ENCODE results near the gene FIBP.

DNA sequence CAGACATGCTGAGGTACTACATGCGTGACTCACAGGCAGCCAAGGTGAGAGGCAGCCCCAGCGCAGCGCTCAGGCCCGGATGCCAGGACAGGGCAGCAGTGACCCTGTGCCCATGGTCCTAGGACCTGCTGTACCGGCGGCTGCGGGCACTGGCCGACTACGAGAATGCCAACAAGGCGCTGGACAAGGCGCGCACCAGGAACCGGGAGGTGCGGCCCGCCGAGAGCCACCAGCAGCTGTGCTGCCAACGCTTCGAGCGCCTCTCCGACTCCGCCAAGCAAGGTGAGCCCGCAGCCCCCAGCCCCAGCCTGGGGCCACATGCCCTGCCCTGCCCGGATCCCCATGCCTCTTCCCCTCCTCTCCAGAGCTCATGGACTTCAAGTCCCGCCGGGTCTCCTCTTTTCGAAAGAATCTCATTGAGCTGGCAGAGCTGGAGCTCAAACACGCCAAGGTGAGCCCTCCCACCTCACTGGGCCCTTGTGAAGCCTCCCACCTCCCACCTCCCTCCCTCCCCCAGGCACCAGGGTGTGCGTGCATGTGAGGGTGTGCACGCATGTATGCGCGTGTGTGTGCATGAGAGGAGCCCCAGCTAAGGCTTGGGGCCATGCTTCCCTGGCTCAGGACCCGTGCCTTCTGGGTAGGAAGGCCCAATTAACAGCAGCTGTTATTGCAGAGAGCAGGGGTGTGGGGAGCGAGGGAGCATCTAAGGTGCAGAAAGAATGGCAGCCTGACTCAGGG, 35.6 kb downstream of the FIBP start:
- TF ChIP-seq POLR2AphosphoS5 (IDR thresholded peaks at IDR 0.05) (no peak), POLR2A (IDR thresholded peaks at IDR 0.05) (no peak)
- TF ChIP-seq, protein P1, sequence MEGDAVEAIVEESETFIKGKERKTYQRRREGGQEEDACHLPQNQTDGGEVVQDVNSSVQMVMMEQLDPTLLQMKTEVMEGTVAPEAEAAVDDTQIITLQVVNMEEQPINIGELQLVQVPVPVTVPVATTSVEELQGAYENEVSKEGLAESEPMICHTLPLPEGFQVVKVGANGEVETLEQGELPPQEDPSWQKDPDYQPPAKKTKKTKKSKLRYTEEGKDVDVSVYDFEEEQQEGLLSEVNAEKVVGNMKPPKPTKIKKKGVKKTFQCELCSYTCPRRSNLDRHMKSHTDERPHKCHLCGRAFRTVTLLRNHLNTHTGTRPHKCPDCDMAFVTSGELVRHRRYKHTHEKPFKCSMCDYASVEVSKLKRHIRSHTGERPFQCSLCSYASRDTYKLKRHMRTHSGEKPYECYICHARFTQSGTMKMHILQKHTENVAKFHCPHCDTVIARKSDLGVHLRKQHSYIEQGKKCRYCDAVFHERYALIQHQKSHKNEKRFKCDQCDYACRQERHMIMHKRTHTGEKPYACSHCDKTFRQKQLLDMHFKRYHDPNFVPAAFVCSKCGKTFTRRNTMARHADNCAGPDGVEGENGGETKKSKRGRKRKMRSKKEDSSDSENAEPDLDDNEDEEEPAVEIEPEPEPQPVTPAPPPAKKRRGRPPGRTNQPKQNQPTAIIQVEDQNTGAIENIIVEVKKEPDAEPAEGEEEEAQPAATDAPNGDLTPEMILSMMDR (IDR thresholded peaks at IDR 0.05), result no peak
